Right forelimb (tissue), 1 donor: Measurements from ENCODE around the gene ECEL1.
"Not testable (repeated sequence)": the region's sequence is repeated elsewhere in the genome, so short reads cannot be mapped to it uniquely, and the experiment has no call there.

Experiments
- DNase-seq: peaks from one replicate; pipeline ENCODE4 v3.0.0-alpha.2; 2018

The ECEL1 gene

DNA sequence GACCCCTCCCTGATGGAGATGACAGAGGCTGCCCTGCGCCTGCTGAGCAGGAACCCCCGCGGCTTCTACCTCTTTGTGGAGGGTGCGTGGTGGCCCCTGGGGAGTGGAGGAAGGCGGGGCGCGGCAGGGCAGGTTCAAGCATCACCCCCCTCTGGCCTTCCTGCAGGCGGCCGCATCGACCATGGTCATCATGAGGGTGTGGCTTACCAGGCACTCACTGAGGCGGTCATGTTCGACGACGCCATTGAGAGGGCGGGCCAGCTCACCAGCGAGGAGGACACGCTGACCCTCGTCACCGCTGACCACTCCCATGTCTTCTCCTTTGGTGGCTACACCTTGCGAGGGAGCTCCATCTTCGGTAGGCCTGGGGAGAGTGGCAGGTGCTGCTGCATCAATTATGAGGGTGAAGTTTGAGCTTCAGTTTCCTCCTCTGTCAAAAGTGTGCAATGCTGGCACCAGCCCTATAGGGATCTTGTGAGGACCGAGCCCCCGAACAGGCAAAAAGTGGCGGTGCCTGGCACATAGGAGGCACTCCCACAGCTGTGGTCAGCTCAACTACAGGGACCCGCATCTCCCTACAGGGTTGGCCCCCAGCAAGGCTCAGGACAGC is 29.5 kb downstream of the ECEL1 start:
- no peak for DNase-seq

DNA sequence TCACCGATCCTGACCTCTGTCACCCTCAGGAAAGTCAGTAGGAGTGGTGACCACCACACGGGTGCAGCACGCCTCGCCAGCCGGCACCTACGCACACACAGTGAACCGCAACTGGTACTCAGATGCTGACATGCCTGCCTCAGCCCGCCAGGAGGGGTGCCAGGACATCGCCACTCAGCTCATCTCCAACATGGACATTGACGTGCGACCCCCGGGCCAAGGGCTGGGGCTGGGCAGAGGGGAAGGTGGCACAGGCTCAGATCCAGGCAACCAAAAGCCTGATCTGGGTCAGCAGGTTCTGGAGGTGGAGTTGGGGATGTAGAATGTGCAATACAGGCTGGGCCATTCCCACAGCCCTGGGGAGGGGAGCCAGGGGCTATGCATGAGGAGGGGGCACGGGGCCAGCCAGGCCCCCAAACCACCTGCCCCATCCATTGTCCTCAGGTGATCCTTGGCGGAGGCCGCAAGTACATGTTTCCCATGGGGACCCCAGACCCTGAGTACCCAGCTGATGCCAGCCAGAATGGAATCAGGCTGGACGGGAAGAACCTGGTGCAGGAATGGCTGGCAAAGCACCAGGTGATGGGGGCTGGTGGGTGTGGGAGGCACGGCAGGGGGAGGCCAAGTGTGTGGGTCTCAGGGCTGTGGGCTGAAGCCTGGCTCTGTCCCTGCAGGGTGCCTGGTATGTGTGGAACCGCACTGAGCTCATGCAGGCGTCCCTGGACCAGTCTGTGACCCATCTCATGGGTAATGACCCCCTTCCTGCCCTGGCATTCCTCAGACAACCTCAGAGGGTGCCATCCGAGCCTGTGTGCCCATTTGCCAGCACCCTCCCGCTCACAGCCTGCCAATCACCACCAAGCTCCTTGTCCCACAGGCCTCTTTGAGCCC is 30.3 kb downstream of the ECEL1 start:
- DNase-seq = no peak

DNA sequence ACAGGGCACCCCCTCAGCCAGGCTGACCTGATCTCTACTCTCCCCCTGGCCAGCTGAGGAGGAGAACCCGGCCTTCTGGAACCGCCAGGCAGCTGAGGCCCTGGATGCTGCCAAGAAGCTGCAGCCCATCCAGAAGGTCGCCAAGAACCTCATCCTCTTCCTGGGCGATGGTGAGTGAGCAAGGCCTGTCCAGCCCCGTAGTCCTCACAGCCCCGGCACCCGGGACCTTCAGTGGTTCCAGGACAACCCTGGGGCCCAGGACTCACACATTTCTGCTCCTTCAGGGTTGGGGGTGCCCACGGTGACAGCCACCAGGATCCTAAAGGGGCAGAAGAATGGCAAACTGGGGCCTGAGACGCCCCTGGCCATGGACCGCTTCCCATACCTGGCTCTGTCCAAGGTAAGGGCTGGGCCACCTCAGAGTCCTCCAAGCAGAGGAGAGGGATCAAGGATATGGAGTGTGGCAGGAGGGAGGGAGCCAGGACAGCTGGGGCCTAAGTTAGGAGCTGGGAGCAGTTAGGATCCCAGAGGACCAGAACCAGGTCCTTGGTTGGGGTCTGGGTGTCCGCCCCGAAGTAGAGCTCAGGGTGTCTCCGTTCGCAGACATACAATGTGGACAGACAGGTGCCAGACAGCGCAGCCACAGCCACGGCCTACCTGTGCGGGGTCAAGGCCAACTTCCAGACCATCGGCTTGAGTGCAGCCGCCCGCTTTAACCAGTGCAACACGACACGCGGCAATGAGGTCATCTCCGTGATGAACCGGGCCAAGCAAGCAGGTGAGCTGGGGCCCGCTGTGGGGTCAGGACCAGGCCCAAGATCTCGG is 31.1 kb downstream of the ECEL1 start:
- no peak for DNase-seq

- DNase-seq = no peak
Observed at GRCh38 chr2:232455426-232456255, 32.0 kb downstream of the ECEL1 start, which contains the start of gene ALPI. Gene ALPI, plus strand, starts transcription at chr2:232456153. Its CDS starts 47 bp downstream, at chr2:232456200.

DNA sequence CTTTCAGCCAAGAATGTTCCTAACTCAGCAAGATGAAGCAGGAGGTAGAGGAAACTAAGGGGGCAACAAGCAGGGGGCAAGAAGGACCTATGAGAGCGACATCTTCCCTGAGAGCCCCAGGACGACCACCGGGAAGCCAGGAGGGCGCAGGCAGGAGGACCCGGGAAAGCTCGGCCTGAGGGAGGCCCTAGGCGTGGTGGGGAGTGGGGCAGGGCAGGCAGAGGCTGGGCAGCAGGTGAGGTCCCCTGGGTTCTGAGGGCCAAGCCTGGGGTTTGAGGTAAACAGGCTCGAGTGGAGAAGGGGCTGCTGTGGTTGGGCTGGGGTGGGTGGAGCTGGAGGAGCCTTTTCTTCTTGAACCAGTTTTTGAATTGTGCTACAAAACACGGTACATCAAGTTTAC is 33.0 kb downstream of the ECEL1 start:
- no peak for DNase-seq

GRCh38 chr2:232451645-232452044 is 36.0 kb downstream of the ECEL1 start:
- not testable (repeated sequence) for DNase-seq

GRCh38 chr2:232449964-232450363 is 37.7 kb downstream of the ECEL1 start:
- DNase-seq = no peak

- no peak for DNase-seq
Observed at GRCh38 chr2:232448304-232448690, 39.3 kb downstream of the ECEL1 start.

- DNase-seq = no peak
Observed at GRCh38 chr2:232447638-232448303, 39.9 kb downstream of the ECEL1 start.

DNA sequence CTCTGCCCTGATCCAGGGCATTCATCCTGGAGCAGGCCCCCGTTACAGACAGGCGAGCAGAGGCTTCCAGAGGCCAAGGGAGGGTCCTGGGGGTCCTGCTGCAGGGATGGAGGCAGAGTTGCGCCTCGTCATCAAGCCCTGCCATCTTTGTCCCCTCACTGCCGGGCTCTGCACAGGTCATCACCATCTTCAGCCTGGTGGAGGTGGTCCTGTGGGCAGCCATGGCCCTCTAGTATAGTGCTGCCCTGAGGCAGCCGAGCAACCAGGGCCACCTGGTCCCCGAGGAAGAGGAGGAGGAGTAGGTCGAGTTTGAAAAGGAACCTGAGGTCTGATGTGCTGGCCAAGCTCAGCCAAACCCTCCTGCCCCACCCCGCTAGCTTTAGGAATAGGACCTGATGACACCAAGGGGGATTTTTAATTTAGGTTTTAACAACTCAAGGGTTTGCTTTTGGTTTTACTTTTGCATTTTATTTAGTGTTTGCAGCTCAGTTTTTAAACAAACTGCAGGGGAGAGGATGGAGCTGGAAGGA is 40.5 kb downstream of the ECEL1 start:
- DNase-seq = no peak

DNA sequence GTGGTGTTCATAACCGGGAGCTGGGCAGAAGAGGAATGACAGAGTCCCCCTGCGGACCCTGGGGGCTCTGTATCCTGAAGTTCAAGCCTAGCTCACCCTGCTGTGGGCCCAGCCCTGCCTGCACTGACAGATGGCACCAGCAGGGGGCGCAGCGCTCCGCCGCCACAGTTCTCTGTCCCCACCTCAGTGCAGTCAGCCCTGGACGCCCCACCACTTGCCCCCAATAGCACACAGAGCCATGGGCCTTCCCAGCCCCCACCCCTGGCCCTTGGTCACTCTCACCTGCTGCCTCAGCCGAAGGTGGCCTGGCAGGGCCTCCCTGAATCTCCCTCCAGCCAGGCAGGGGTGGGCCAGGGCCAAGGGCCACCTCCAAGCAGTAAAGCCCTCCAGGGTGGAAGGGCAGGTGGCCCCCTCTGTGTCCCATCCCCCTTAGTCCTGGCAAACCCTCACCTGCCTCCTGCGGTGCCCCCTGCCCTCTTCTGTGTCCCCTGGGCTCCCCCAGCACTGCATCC is 41.3 kb downstream of the ECEL1 start:
- not testable (repeated sequence) for DNase-seq

GRCh38 chr2:232445149-232445885 is 42.3 kb downstream of the ECEL1 start:
- DNase-seq = not testable (repeated sequence)

GRCh38 chr2:232444409-232445148 is 43.1 kb downstream of the ECEL1 start:
- DNase-seq = no peak

- DNase-seq = not testable (repeated sequence)
Observed at GRCh38 chr2:232443669-232444408, 43.8 kb downstream of the ECEL1 start.

GRCh38 chr2:232443047-232443446 is 44.6 kb downstream of the ECEL1 start:
- DNase-seq = not testable (repeated sequence)

DNA sequence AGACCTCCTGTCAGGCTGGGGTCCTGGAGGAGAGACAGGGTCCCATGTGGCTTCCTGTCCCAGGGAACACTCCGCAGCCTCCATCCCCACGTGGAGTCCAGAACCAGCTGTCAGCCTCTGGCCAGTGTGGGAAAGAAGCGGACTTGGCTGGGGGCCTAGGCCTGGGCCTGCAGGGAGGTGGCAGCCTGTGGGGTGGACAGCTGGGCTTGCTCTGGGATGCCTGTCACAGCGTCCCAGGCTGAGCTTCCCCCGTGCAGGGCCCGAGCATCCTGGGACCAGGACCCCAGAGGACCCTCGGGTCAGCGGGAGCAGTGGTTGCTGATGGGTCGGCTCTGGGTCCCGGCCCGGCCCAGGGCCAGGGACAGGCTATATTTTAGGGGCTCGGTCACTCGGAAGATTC is 45.2 kb downstream of the ECEL1 start:
- DNase-seq = not testable (repeated sequence)

DNA sequence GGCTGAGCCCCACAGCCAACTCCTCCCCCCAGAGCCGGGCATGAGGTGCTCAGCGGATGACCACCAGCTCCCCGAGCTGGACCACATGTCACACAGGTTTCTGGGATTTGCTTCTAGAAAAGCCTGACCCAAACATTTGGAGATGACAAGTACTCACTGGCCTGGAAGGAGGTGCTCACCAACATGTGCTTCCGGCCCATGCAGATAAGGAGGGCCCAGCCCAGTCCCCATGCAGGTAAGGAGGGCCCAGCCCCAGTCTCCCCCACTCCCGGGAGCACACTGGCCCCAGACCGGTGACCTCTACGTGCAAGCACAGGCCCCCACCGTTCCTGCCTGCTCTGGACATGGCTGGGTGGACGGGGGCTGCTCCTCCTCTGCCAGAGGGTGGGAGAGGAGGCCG is 45.7 kb downstream of the ECEL1 start:
- DNase-seq = not testable (repeated sequence)

DNA sequence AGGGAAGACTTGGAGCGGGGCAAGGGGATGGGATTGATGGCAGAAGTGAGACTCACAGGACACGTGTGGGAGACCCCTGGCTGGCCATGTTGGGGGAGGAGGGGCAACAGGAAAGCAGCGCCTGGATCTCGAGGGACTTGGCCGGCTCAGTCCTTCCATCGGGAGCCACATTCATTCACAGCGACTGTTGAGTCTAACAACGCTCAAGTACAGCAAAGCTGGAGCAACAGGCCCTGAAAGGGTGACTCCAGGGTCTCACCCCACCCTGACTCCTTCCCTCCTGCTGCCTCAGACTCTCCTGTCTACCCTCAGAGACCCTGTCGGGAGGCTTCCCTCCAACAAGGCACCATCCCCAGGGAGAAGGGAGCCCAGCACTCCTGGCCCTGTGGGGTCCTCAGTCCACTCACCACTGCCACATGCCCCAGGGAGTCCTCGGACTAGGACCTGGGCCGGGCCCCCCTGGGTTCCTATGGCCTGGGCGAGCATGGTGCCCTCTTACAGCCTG is 46.4 kb downstream of the ECEL1 start:
- DNase-seq = no peak
